Measurements from ENCODE around the gene MCRIP2. TPM values are rescaled to one million over a fixed set of nuclear protein-coding genes. Genes with fewer than 3 reads are reported as not detected.
A peak's percentile ranks its signal among the peaks of the same experiment; 100 is the strongest.

The MCRIP2 gene
- total RNA-seq, 2 donors from 2014 or later, result 15.7 to 17.1 TPM

DNA sequence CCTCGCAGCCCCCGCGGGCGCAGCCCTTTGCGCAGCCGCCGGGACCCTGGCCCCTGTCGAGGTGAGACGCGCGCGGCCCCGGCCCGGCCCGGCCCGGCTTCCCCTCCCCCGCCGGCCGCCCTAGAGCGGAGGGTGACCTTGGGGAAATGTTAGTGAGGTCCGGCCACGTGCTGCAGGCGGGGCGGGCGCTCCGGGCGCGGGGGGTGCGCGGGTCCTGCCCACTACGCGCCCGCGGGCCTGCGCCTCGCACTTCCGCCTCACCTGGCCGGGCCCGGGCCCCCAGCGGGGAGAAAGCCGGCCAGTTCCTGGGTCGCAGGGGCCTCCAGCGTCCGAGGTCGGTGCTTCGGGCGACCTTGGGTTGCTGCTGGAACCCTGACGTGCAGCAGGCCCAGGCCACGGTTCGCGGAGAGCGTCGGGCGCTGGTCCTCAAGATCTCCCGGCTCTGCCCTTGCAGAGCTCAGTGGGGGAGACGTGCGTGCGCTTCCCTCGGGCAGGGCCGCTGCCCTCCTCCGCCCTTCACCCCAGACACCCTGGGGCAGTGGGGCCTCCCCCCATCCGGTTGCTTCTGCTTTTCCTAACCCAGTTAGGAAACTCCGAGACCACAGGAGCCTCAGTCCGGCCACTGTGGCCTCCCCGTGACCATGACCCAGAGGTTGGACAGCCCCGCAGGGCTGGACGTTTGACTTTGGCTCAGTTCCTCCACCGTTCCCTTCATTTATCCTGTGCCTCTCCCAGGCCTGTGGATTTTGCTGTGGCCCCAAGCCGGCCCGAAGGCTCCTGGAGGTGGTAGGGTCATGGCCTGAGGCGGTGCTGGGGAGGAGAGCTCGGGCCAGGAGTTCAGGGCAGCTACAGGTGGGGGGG, 791 bp downstream of the MCRIP2 start:
- ATAC-seq, result peak; percentile 48

DNA sequence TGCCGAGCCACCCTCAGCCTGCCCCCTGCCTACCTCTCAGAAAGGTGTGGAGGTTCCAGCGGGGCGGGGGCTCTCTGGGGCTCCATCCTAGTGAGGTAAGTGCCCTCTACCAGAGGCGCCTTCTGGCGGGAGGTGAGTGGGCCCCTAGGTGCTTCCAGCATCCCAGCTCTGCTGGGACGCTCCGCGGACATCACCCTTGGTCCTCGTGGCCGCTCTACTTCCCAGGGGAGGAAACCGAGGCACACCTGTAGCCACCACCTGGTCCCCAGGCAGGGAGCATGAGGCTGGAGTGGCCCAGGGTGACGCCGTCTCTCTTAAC, 1.4 kb downstream of the MCRIP2 start:
- no peaks in the 10 kb centered on the region for H3K9me3 ChIP-seq (ENCODE audit: control insufficient read depth, low read length, poor library complexity, severe bottlenecking)
- Mint-ChIP-seq H3K4me1 (peaks cover 12% of the 10 kb centered on the region), H3K36me3 (ENCODE audit: low read depth) (no peaks in the 10 kb centered on the region), H3K4me3 (peak overlapping the region; percentile 76), H3K27me3 (no peaks in the 10 kb centered on the region), H3K27ac (peak overlapping the region; percentile 41)
- ATAC-seq, result no peak
- no peak for DNase-seq

More for the DNA sequence above, 791 bp downstream of the MCRIP2 start:
- Mint-ChIP-seq H3K36me3 (ENCODE audit: low read depth) (no peaks in the 10 kb centered on the region), H3K27ac (peak overlapping the region; percentile 41), H3K4me3 (peak overlapping the region; percentile 76), H3K27me3 (no peaks in the 10 kb centered on the region), H3K4me1 (peaks cover 9% of the 10 kb centered on the region)
- no peaks in the 10 kb centered on the region for H3K9me3 ChIP-seq (ENCODE audit: control insufficient read depth, low read length, poor library complexity, severe bottlenecking)
- DNase-seq, result no peak

DNA sequence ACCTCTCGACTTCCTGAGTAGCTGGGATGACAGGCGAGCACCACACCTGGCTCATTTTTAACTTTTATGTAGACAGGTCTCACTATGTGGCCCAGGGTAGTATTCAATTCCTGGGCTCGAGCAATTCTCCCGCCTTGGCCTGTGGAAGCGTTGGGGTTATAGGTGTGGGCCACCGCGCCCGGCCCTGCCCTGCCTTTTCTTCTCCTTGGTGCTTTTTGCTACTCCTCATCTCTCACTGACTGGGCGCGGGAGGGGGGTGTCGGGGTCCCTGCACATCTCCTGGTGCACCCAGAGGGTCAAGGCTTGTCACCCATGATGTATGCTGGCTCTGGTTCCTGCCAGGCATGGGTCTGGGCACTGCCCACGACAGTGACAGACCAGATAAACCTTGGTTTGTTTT, 2.9 kb downstream of the MCRIP2 start:
- Mint-ChIP-seq H3K4me1 (peaks cover 14% of the 10 kb centered on the region), H3K27ac (peak overlapping the region; percentile 47), H3K27me3 (no peaks in the 10 kb centered on the region), H3K36me3 (ENCODE audit: low read depth) (no peaks in the 10 kb centered on the region), H3K4me3 (no peak overlapping the region)
- DNase-seq (no peak), ATAC-seq (no peak)
- no peaks in the 10 kb centered on the region for H3K9me3 ChIP-seq (ENCODE audit: control insufficient read depth, low read length, poor library complexity, severe bottlenecking)

DNA sequence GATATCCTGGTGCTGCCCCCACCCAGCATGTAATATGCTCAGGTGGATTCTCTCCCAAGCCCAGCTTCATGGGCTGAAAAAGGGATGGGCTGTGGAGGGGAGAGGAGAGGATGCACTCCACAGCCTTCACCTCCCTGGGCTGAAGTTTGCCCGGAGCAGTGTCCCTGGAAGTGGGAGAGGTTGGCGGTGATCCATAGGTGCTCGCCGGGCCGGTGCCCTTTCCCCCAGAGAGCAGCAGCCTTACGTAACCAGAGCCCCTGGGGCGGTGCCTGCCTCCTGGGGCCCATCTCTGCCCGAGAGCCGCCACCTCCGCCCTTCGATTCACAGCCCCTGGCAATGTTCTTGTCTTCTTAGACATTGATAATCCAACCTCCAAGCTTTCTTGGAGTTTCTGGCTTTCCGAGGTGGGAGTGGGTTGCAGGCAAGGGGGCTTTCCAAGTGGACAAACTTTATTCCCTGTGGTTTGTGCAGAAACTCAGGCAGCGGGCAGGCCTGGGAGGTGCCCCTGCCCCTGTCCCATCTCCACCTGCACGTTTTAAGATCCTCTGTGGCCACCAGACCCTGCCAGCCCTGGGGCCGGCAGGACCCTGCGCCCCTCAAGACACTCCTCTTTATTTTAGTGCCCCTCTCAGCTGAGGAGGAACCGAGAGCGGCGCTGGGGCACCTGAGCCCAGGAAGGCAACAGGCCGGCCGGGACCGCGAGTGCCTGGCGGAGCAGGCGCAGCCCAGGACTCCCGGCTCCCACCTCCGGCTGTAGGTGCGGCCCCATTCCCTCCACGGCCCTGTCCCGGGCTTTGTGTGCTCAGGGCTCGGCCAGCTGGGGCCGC, 4.4 kb downstream of the MCRIP2 start:
- no peak for DNase-seq
- Mint-ChIP-seq H3K36me3 (ENCODE audit: low read depth) (no peaks in the 10 kb centered on the region), H3K27me3 (no peaks in the 10 kb centered on the region), H3K27ac (no peak overlapping the region), H3K4me1 (peaks cover 14% of the 10 kb centered on the region), H3K4me3 (no peak overlapping the region)
- no peak for ATAC-seq
- H3K9me3 ChIP-seq (ENCODE audit: control insufficient read depth, low read length, poor library complexity, severe bottlenecking), result no peaks in the 10 kb centered on the region

DNA sequence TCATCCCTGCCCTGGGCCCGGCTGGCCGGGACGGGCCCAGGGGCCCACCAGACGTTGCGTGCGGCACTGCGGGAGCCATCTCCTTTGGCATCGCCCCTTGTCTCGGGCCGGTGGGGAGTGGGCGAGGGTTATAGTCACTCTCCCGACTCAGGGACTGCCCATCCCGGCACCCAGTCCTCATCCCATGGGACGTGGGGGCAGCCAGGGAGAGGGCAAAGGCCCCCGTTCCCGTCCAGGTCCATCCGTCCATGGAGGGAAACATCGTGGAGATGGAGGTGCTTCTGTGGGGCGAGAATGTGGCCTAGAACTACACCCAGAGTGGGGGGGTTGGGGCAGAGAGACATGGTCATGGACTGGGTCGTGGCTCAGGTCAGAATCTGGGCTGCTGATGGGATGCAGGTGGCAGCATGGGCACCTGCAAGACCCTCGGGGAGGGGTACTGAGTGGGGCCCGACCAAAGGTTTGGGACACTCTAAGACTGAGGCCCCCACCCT, 5.1 kb downstream of the MCRIP2 start:
- ATAC-seq, result no peak
- no peaks in the 10 kb centered on the region for H3K9me3 ChIP-seq (ENCODE audit: control insufficient read depth, low read length, poor library complexity, severe bottlenecking)
- no peak for DNase-seq
- Mint-ChIP-seq H3K27me3 (no peaks in the 10 kb centered on the region), H3K27ac (no peak overlapping the region), H3K4me3 (no peak overlapping the region), H3K4me1 (peaks cover 14% of the 10 kb centered on the region), H3K36me3 (ENCODE audit: low read depth) (no peaks in the 10 kb centered on the region)

DNA sequence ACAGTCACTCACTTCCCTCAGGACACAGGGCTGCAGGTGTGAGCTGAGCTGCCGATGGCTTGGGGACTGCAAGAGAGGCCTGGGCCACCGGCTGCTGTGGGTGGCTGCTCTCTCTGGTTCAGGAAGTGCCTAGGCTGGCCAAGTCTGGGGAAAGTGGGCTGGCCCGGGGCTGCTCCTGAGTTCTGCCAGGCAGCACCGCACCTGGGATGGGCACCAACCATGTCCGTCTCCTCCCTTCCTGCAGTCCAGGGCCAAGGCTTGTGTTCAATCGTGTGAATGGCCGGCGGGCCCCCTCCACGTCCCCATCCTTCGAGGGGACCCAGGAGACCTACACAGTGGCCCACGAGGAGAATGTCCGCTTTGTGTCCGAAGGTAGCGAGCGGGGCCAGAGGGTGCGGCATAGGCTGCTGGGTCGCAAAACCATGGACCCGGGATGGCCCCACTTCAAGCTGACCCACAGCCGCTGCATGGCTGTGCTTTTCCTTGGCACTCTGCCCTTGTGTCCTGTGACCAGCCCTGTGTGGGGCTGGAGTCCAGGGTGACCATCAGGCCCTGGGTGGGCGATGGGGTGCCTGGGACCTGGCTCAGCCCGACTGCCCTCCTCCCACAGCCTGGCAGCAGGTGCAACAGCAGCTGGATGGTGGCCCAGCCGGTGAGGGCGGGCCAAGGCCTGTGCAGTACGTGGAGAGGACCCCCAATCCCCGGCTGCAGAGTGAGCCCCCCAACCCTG, 5.7 kb downstream of the MCRIP2 start:
- Mint-ChIP-seq H3K27ac (no peak overlapping the region), H3K4me1 (peaks cover 14% of the 10 kb centered on the region), H3K27me3 (no peaks in the 10 kb centered on the region), H3K36me3 (ENCODE audit: low read depth) (no peaks in the 10 kb centered on the region), H3K4me3 (no peak overlapping the region)
- DNase-seq (no peak), ATAC-seq (no peak)
- no peaks in the 10 kb centered on the region for H3K9me3 ChIP-seq (ENCODE audit: control insufficient read depth, low read length, poor library complexity, severe bottlenecking)

DNA sequence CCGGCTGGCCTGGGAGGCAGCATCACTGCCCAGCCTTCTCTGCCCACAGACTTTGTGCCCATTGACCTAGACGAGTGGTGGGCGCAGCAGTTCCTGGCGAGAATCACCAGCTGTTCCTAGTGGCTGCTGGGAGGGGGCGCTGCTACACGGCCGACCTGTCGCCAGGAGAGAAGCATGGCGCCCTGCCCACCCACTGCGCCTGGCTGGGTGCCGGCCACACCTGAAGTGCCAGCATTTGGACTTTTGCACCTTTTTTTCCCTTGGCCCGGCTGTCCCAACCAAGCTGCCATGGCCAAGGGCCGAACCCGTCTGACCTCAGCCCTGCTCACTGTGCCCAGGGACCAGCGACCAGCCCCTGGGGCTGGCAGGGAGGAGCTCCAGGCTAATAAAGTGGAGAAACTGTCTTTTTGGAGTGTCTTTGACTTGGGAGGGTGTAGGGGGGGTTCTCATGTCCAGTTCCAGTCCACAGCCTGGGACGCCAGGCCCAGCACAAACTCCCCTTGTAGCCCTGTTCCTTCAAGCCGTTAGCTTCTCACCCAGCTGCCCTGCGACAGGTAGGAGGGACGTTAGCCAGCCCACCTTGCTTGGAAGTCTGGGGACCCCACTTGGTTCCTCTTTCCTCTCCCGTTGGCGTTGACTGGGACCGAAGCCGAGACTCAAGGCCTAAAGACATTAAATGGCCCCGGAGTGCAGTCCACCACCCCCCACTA, 6.6 kb downstream of the MCRIP2 start:
- H3K9me3 ChIP-seq (ENCODE audit: control insufficient read depth, low read length, poor library complexity, severe bottlenecking), result no peaks in the 10 kb centered on the region
- Mint-ChIP-seq H3K27ac (peak overlapping the region; percentile 39), H3K27me3 (no peaks in the 10 kb centered on the region), H3K4me1 (peaks cover 14% of the 10 kb centered on the region), H3K4me3 (peak overlapping the region; percentile 83), H3K36me3 (ENCODE audit: low read depth) (no peaks in the 10 kb centered on the region)
- no peak for DNase-seq
- no peak for ATAC-seq

DNA sequence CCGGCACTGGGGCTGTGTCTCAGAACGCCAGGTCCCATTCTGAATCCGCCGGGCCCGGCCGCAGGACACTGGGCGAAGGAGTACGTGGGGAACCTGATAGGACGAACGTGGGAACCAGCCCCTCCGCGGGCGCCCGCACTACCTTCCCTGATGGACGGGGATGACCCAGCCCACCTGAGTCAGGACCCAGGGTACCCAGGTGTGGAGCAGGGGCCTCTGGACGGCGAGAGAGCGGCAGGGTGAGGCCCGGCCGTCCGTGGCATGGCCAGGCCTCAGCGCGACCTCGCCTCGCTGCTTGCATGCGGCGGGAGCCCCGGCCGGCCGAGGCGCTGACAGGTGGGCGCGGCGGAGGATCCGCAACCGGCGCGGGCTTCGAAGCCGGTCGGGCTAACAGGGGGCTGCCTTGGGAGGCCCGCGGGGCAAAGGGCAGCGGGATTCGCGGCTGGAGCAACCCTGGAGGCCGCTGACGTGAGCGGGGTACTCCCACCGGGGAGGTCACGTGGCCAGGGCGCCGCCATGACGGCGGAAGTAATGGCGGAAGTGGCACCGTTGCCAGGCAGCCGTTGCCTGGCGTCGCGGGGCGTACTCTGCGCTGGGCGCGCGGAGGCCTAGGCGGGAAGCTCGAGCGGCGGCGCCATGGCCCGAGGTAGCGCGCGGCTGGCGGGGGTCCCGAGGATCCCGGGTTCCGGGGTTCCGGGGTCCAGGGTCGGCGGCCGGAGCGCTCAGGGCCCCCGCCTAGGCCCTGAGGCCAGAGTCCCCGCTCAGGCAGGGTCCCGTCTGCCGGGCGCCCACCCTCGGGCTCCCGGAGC, 7.4 kb downstream of the MCRIP2 start, which contains the start of gene WDR90:
TSS of gene WDR90 (plus strand) at position 585 of the 809 bp plus-strand sequence. CDS start at position 637, 52 bp downstream.
- H3K9me3 ChIP-seq (ENCODE audit: control insufficient read depth, low read length, poor library complexity, severe bottlenecking), result no peaks in the 10 kb centered on the region
- Mint-ChIP-seq H3K27me3 (no peaks in the 10 kb centered on the region), H3K27ac (peak within 1 kb of the TSS; percentile 39), H3K4me3 (peak within 1 kb of the TSS; percentile 83), H3K36me3 (ENCODE audit: low read depth) (no peaks in the 10 kb centered on the region), H3K4me1 (peaks cover 13% of the 10 kb centered on the region)
- ATAC-seq (peak; percentile 97), DNase-seq (peak; percentile 88 to 92 (median 89))

DNA sequence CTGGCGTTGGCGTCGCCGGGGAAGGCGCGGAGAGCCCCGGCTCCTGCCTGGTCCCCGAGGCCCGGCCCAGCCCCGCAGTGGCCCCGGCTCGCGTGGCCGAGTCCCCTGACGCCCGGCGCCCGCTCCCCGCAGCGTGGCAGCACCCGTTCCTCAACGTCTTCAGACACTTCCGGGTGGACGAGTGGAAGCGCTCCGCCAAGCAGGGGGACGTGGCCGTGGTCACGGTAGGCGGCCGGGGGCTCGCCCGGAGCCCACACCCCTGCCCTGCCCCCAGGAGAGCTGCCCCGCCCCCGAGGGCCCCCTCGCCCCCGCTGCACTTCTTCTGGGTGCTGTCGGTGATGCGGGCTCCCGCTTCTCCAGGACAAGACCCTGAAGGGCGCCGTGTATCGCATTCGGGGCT, 8.0 kb downstream of the MCRIP2 start:
- H3K4me1 Mint-ChIP-seq, result peaks cover 8% of the 10 kb centered on the region
- H3K36me3 Mint-ChIP-seq (ENCODE audit: low read depth), result no peaks in the 10 kb centered on the region
- no peak for DNase-seq
- no peaks in the 10 kb centered on the region for H3K27me3 Mint-ChIP-seq
- H3K9me3 ChIP-seq (ENCODE audit: control insufficient read depth, low read length, poor library complexity, severe bottlenecking), result no peaks in the 10 kb centered on the region
- ATAC-seq, result peak; percentile 7
- peak overlapping the region; percentile 4 for H3K27ac Mint-ChIP-seq
- peak overlapping the region; percentile 78 for H3K4me3 Mint-ChIP-seq

DNA sequence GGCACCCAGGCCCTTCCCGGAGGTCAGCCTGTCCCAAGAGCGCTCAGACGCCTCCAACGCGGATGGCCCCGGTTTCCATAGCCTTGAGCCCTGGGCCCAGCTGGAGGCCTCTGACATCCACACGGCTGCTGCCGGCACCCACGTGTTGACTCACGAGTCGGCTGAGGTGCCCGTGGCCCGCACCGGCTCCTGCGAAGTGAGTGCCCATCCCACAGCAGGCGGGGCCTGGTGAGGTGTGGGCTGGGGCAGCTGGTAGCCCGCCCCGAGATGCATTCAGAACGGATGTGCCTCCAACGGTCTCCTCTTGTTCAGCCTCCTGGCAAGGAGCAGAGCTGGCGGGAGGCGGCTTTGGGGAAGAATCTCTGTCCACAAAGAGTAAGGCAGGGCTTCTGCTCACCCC, 10.2 kb downstream of the MCRIP2 start:
- no peaks in the 10 kb centered on the region for H3K9me3 ChIP-seq (ENCODE audit: control insufficient read depth, low read length, poor library complexity, severe bottlenecking)
- peaks cover 5% of the 10 kb centered on the region for H3K4me1 Mint-ChIP-seq
- H3K27ac Mint-ChIP-seq, result no peak overlapping the region
- ATAC-seq (no peak), DNase-seq (no peak)
- peak overlapping the region; percentile 66 for H3K4me3 Mint-ChIP-seq
- H3K36me3 Mint-ChIP-seq (ENCODE audit: low read depth), result no peaks in the 10 kb centered on the region
- no peaks in the 10 kb centered on the region for H3K27me3 Mint-ChIP-seq

DNA sequence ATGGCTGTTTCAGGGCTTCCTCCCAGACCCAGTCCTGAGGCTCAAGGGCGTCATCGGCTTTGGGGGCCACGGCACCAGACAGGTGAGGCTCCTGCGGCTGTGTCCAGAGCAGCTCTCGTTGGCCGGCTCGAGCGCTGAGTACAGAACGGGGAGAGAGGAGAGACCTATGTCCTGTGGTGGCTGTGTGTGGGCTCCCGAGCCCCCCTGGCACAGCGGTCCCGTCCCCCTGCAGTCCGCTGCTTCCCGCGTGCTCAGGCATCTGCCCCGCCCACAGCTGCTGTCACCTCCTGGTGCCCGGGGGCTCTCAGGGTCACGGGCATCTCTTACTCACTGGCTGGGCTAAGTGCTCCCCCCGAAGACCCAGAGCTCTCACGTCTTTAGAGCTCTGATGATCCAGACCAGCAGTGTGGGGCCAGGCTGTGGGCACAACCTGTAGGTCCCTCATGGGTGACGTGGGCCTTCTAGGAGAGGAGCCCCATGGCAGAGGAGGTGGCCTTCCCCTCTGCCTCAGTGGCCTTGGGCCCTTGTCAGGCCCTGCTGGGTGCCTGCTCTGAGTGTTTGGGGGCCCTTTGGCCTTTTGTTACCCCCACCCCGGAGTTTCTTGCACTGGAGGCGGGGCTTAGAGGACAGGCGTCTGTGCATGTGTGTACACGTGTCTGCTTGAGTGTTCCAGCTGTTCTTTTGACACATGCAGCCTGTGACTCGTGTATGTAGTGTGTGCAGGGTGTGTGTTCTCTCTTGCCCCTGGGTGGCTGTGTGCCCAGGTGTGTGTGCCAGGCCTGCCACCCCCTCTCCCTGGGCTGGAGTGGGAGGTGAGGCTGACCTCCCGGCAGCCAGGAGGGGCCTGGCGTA, 11.1 kb downstream of the MCRIP2 start:
- H3K36me3 Mint-ChIP-seq (ENCODE audit: low read depth), result no peaks in the 10 kb centered on the region
- H3K4me3 Mint-ChIP-seq, result peak overlapping the region; percentile 31
- peaks cover 5% of the 10 kb centered on the region for H3K4me1 Mint-ChIP-seq
- no peak for ATAC-seq
- no peaks in the 10 kb centered on the region for H3K27me3 Mint-ChIP-seq
- DNase-seq, result no peak
- no peak overlapping the region for H3K27ac Mint-ChIP-seq
- no peaks in the 10 kb centered on the region for H3K9me3 ChIP-seq (ENCODE audit: control insufficient read depth, low read length, poor library complexity, severe bottlenecking)
